HuH-7.5 (cell line): ENCODE results near the gene ANTXR1.

ENCODE experiments used
- DNase-seq: peaks from one replicate; pipeline ENCODE4 v3.0.0; 2011; ENCODE audit warnings: low spot score

Gene ANTXR1

GRCh38 chr2:69074918-69075317 lies 61.9 kb downstream of the ANTXR1 start:
- DNase-seq: no peak

GRCh38 chr2:69075486-69075885 lies 62.5 kb downstream of the ANTXR1 start:
- DNase-seq: no peak

- DNase-seq: no peak
These were observed 63.6 kb downstream of the ANTXR1 start for GRCh38 chr2:69076601-69077000.

- DNase-seq: no peak
These were observed 64.4 kb downstream of the ANTXR1 start for GRCh38 chr2:69077252-69077950.

- no peak for DNase-seq
These were observed 67.1 kb downstream of the ANTXR1 start for GRCh38 chr2:69080071-69080470.

- DNase-seq: no peak
These were observed 68.1 kb downstream of the ANTXR1 start for GRCh38 chr2:69081001-69081580.

GRCh38 chr2:69081757-69082156 lies 68.8 kb downstream of the ANTXR1 start:
- DNase-seq: no peak

- no peak for DNase-seq
These were observed 69.5 kb downstream of the ANTXR1 start for GRCh38 chr2:69082430-69082997.

GRCh38 chr2:69083235-69083748 lies 70.3 kb downstream of the ANTXR1 start:
- DNase-seq: no peak

- DNase-seq: no peak
These were observed 71.5 kb downstream of the ANTXR1 start for GRCh38 chr2:69084492-69084891.

- DNase-seq: no peak
These were observed 73.5 kb downstream of the ANTXR1 start for GRCh38 chr2:69086466-69086865.

GRCh38 chr2:69087211-69087911 lies 74.4 kb downstream of the ANTXR1 start:
- no peak for DNase-seq

- DNase-seq: no peak
These were observed 74.9 kb downstream of the ANTXR1 start for GRCh38 chr2:69087912-69088240.

GRCh38 chr2:69088466-69088865 lies 75.5 kb downstream of the ANTXR1 start:
- DNase-seq: no peak

GRCh38 chr2:69089266-69089665 lies 76.3 kb downstream of the ANTXR1 start:
- no peak for DNase-seq

- DNase-seq: no peak
These were observed 77.0 kb downstream of the ANTXR1 start for GRCh38 chr2:69089998-69090397.

- no peak for DNase-seq
These were observed 77.8 kb downstream of the ANTXR1 start for GRCh38 chr2:69090820-69091219.

- no peak for DNase-seq
These were observed 79.9 kb downstream of the ANTXR1 start for GRCh38 chr2:69092857-69093256.

GRCh38 chr2:69095305-69095704 lies 82.3 kb downstream of the ANTXR1 start:
- DNase-seq: no peak

- no peak for DNase-seq
These were observed 83.5 kb downstream of the ANTXR1 start for GRCh38 chr2:69096326-69097095.

- no peak for DNase-seq
These were observed 84.2 kb downstream of the ANTXR1 start for GRCh38 chr2:69097148-69097610.
